NOMO-1 (cell line): Measurements from ENCODE around the gene ESPN.
"Not testable (repeated sequence)": the region's sequence is repeated elsewhere in the genome, so short reads cannot be mapped to it uniquely, and the experiment has no call there.

Experiments used
- DNase-seq, 2 experiments: peaks; one replicate each; lab custom pipeline; 2025; ENCODE audit not compliant: unreplicated experiment in 2 of 2; lab: John Stamatoyannopoulos, UW

Gene ESPN

GRCh38 chr1:6447016-6447817 is 22.6 kb downstream of the ESPN start:
- no peak for DNase-seq

- DNase-seq = no peak
Observed at GRCh38 chr1:6447818-6448748, 23.5 kb downstream of the ESPN start.

- DNase-seq = no peak
Observed at GRCh38 chr1:6448749-6449631, 24.4 kb downstream of the ESPN start.

GRCh38 chr1:6450005-6450450 is 25.5 kb downstream of the ESPN start:
- no peak for DNase-seq

GRCh38 chr1:6450486-6450885 is 25.9 kb downstream of the ESPN start:
- DNase-seq = not testable (repeated sequence)

GRCh38 chr1:6450943-6451373 is 26.4 kb downstream of the ESPN start:
- no peak for DNase-seq

- DNase-seq = not testable (repeated sequence)
Observed at GRCh38 chr1:6453895-6454855, 29.6 kb downstream of the ESPN start.

GRCh38 chr1:6454856-6455751 is 30.5 kb downstream of the ESPN start:
- no peak for DNase-seq

GRCh38 chr1:6455752-6456520 is 31.4 kb downstream of the ESPN start:
- DNase-seq = not testable (repeated sequence)

GRCh38 chr1:6456800-6457466 is 32.4 kb downstream of the ESPN start:
- DNase-seq = no peak

GRCh38 chr1:6459850-6460265 is 35.3 kb downstream of the ESPN start:
- no peak for DNase-seq

GRCh38 chr1:6460301-6461050 is 35.9 kb downstream of the ESPN start:
- DNase-seq = no peak

GRCh38 chr1:6461051-6461530 is 36.5 kb downstream of the ESPN start:
- no peak for DNase-seq

- no peak for DNase-seq
Observed at GRCh38 chr1:6461538-6462411, 37.2 kb downstream of the ESPN start.

- no peak for DNase-seq
Observed at GRCh38 chr1:6462412-6463119, 38.0 kb downstream of the ESPN start.
